ENCODE data around the gene GPR83.
"Not testable (repeated sequence)": the region's sequence is repeated elsewhere in the genome, so short reads cannot be mapped to it uniquely, and the experiment has no call there.

Gene GPR83

DNA sequence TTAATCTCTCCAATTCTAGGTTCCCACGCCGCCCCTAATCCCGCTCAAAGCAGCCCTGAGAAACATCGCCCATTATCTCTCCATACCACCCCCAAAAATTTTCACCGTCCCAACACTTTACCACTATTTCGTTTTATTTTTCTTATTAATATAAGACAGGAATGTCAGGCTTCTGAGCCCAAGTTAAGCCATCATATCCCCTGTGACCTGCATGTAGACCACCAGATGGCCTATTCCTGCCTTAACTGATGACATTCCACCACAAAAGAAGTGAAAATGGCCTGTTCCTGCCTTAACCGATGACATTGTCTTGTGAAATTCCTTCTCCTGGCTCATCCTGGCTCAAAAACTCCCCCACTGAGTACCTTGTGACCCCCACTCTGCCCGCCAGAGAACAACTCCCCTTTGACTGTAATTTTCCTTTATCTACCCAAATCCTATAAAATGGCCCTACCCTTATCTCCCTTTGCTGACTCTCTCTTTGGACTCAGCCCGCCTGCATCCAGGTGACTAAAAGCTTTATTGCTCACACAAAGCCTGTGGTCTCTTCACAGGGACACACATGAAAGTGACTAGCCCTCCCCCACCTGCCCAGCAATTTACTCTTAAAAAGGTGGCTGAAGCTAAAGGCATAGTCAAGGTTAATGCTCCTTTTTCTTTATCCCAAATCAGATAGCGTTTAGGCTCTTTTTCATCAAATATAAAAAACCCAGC is 50.2 kb downstream of the GPR83 start:
- DNase-seq, result not testable (repeated sequence)

DNA sequence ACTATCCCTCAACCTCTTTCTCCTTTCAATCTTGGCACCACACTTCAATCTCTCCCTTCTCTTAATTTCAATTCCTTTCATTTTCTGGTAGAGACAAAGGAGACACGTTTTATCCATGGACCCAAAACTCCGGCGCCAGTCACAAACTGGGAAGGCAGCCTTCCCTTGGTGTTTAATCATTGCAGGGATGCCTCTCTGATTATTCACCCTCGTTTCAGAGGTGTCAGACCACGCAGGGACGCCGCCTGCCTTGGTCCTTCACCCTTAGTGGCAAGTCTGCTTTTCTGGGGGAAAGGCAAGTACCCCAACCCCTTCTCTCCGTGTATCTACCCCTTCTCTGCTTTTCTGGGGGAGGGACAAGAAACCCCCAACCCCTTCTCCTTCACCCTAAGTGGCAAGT is 54.9 kb downstream of the GPR83 start:
- DNase-seq, result not testable (repeated sequence)

DNA sequence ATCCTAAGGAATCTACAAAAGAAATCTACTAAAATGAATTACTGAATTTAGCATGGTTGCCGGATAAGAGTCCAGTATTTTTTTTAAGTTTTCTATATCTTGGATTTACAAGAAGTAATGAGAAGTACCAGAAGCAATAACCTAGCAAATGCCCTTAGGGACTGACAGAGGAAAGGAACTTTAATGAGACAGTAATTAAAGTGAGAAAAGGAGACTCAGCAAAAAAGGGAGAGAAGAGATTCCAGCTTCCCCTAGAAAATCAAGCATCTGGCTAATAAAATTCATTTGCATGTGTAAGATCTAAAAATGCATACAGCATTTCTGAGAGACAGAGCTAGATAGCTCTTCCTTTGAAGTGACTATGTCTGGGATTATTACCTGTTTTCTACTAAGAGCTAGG is 57.7 kb downstream of the GPR83 start:
- DNase-seq, result no peak

DNA sequence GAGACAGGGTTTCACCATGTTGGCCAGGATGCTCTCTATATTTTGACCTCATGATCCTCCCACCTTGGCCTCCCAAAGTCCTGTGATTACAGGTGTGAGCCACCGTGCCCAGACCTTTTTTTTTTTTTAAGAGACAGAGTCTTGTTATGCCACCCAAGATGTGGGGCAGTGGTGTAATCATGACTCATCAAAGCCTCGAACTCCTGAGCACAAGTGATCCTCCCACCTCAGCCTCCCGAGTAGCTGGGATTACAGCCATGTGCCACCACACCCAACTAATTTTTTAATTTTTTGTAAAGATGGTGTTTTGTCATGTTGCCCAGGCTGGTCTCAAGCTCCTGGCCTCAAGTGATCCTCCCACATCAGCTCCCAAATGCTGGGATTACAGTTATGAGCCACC is 59.0 kb downstream of the GPR83 start:
- no peak for DNase-seq

DNA sequence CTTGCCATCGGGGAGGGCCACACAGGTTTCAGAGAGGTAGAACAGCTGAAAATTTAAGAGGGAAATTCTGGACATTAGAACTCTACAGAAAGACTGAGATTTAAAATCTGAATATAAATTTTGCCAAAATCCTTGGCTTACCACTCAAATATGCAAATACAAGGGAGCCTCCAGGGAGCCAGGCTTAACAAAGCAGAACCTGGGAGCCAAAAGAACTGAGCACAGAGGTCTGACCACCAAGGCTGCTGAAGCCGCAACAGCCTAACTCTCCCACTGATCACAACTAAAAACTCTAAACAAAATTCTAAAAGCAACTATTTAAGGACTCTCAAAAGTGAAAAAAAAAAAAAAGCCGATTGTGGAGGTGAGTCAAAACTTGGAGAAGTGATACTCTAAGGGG is 62.6 kb downstream of the GPR83 start:
- no peak for DNase-seq

DNA sequence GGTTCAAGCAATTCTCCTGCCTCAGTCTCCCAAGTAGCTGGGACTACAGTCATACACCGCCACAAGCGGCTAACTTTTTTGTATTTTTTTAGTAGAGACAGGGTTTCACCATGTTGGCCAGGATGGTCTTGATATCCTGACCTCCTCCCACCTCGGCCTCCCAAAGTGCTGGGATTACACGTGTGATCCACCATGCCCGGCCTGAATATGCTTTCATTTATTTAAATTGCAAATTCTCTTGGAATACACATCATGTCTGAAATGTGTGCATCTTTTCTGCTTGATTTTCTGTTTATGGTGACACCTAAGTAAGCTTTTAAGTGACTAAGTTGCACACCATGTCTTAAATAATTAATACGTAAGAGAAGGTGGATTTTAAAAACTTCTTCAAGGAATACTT is 65.2 kb downstream of the GPR83 start:
- no peak for DNase-seq

DNA sequence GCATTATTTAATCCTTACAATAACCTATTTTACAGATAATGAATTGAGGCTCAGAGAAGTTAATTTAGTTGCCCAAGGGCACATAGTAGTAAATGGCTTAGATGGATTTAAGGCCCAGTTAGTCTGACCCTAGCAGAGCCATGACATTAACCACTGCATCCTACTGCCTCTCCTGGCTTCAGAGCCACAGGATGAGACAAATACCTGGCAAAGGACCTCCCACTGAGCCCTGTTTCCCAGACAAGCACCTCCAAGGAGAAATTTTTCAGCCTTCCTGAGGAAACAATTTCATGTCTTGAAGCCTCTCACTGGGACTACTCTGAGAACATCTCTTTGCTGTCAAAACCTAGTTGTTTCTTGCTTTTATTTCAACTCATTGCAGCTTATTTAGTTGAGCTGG is 68.4 kb downstream of the GPR83 start:
- DNase-seq, result no peak

DNA sequence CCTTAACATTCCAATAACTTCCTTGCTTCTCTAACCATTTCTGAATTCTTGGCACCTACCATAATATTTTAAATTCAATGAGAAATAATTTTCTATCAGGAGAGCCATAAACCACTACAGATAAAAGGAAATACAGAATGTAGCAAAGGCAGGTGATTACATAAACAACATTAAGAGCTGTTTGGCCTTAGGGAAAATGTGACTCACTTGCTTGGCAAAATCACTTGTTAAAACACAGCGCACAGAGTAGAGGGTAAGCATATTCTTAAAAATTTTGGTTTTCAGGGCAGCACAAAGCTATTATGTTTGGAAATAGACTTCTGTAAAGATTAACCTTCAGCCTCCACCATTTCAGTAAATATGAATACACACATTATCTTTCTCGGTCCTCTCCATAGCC is 70.4 kb downstream of the GPR83 start:
- no peak for DNase-seq

DNA sequence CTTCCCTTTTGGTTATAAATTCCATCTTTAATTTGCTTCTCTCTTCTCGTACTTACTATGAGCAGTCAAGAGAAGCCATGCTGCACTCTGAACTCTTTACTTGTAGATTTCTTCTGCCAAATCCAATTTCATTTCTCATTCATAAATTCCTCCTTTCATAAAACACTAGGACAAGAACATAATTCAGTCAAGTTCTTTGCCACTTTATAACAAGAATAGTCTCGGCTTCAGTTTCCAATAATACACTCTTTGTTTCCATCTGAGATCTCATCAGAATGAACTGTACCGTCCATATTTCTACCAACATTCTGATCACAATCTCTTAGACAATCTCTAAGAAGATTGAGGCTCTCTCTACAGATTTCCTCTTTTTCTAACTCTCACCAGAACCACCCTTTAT is 71.7 kb downstream of the GPR83 start:
- DNase-seq, result no peak

DNA sequence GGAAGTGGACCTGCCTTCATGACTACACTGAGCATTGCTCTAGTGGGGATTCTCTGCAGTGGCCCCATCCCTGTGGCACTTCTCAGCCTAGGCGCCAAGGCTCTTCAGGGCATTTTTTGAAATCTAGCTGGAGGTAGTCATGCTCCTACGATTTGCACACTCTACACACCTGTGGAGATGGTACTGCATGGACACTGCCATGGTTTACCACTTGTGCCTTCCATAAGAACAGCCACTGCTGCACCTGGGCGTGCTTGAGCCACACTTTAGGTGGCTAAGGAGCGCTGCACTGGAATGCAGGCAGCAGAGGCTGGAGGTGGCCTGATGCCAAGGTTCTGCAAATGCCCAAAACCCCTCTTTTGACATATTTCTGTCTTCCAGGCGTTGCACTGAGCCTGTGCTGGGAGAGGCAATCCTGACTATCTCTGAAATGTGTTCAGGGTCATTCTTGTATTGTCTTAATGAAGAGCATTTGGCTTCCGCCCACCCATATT is 72.6 kb downstream of the GPR83 start:
- no peak for DNase-seq
